Measurements from ENCODE around the gene ADGRL2.

Gene ADGRL2

DNA sequence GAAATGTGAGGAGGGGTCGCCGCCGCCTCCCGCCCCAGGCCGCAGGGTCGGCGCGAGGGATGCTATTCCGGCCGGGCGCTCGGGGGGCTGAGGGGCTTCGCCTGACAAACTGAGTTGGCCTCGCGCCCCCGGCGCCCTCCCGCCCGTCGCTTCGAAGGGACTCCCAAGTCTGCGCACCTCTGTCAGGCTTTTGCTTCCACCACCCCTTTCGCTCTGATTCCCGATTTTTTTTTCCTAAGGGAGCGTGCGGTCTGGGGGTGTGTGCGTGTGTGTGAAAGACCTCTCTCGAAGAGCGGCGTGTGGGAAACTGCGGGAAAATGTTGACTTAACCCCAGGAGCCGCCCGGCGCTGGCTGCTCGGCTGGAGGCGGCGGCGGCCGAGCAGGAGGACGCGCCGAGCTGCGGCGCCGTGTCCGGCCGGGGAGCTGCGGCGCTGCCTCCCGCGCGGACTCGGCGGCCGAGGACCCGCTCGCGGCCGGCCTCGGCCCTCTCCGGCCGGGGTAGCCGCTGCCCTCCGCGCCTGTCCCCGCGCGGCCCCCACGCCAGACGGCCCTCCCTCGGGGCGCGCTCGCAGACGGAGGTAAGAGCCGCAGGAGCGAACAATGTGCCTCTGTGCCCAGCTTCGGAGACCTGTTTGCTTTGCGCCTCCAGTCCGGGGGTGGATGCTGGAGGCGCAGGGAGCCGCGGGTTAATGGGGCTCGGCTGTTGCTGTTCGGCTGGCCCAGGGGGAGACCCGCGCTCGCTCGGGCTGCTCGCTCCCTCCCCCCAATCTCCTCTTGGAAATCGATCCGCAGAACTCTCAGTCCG lies 1.1 kb downstream of the ADGRL2 start:
- Mint-ChIP-seq H3K4me1 (ENCODE audit: low read depth) (peaks cover 11% of the 10 kb centered on the region), H3K27ac (no peak overlapping the region), H3K27me3 (peaks cover 55% of the 10 kb centered on the region), H3K4me3 (no peak overlapping the region), H3K9me3 (no peaks in the 10 kb centered on the region), H3K36me3 (ENCODE audit: low read depth) (peaks cover 4% of the 10 kb centered on the region)

DNA sequence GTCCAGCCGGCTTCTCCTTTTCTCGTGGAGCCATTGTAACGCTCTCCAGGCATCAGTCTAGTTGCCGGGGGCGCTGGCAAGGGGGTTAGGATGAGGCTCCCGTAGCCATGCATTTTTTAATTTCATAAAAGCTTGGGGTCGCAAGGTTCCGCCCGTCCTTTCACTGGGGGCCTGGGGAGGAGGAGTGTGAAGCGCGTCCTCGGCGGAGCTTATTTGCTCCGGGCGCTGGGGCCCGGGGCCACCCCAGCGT lies 1.6 kb downstream of the ADGRL2 start:
- H3K36me3 Mint-ChIP-seq (ENCODE audit: low read depth) = peaks cover 4% of the 10 kb centered on the region
- H3K9me3 Mint-ChIP-seq = no peaks in the 10 kb centered on the region
- no peak overlapping the region for H3K4me3 Mint-ChIP-seq
- no peak overlapping the region for H3K27ac Mint-ChIP-seq
- peaks cover 55% of the 10 kb centered on the region for H3K27me3 Mint-ChIP-seq
- H3K4me1 Mint-ChIP-seq (ENCODE audit: low read depth) = peaks cover 11% of the 10 kb centered on the region

DNA sequence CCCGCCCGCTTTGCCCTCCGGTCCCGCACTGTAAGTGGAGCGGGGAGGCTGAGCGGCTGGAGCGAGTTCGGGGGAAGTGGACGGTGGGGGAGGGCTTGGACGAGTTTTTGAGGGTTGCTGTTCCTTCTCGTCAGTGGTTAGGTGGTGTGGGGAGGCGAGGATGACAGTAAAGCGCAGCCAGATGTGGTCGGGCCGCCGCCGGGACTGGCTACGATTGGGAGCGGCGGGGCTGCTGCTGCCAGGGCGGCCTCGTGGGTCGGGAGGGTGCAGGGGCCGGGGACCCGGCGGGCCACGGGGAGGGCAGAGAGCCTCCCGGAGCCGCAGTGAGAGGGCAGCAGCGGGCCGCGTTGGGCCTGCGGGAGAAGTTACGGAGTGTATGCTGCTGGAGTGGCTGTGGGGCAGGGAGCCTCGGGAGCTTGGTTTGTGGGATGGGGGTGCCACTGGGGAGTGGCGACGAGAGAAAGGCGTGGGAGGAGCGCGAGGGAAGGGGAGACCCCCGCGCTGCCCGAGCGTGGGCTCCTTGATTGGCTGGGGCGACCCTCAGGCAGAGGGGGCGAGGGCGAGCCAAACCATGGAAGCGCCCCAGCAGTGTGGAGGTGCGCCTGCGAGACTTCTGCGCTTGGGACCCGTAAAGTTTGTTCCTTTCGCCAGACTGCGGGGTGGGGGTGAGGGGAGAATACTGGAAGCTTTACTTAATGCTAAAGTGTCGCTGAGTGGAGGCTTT lies 2.1 kb downstream of the ADGRL2 start:
- peaks cover 4% of the 10 kb centered on the region for H3K36me3 Mint-ChIP-seq (ENCODE audit: low read depth)
- no peak overlapping the region for H3K27ac Mint-ChIP-seq
- H3K4me3 Mint-ChIP-seq = no peak overlapping the region
- H3K27me3 Mint-ChIP-seq = peaks cover 55% of the 10 kb centered on the region
- no peaks in the 10 kb centered on the region for H3K9me3 Mint-ChIP-seq
- H3K4me1 Mint-ChIP-seq (ENCODE audit: low read depth) = peaks cover 11% of the 10 kb centered on the region

DNA sequence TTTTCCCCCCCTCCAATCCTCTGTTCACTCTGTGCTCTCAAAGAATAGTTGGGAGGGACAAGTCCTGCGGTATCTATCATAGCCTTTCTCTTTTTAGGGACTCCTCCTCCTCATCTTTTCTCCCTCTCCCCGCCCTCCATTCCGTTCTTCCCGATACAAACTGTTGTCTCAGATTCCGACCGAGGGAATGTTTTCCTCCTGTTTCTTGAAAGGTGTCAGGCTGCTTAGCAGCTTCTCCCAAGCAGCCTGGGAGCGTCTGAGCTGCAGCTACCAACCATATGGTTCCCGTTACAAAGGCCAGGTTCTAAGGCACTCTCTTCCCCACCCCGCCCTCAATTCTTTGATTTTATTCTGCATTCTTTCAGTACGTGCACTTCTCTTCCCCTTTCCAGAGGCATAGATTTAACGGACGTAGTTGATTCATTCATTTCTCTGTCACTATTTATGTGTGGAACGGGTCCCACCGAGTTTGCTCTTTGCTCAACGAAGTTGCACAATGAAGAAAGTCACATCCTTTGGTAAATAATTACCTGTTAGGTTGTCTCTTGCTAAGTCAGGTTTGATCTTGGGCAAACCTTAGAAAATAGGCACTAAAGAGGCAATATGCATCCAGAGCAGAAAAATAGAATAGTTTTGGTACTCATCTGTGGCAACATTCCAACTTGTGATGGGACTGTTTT lies 2.8 kb downstream of the ADGRL2 start:
- Mint-ChIP-seq H3K36me3 (ENCODE audit: low read depth) (peaks cover 4% of the 10 kb centered on the region), H3K27ac (no peak overlapping the region), H3K9me3 (no peaks in the 10 kb centered on the region), H3K27me3 (peaks cover 52% of the 10 kb centered on the region), H3K4me1 (ENCODE audit: low read depth) (peaks cover 11% of the 10 kb centered on the region), H3K4me3 (no peak overlapping the region)

DNA sequence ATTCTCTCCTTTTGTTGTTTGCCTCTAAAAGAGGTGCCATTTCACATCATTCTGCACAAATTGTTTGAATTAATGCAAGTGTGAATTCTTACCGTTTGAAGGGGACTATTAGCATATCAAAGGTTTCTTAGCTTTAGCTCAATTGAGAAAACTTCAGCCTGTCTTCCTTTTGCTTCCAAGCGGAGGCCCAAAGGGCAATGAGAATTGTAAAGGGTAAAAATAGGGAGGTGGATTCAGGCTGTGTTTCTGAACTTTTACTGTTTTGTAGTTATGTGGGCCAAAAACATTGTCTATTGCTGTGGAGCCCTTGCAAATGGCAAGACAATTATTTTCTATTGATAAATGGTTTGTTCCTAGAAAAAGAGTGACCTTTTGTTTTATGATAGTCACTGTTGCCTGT lies 3.6 kb downstream of the ADGRL2 start:
- Mint-ChIP-seq H3K36me3 (ENCODE audit: low read depth) (peaks cover 4% of the 10 kb centered on the region), H3K27ac (no peak overlapping the region), H3K4me3 (no peak overlapping the region), H3K4me1 (ENCODE audit: low read depth) (peaks cover 11% of the 10 kb centered on the region), H3K27me3 (peaks cover 44% of the 10 kb centered on the region), H3K9me3 (no peaks in the 10 kb centered on the region)

DNA sequence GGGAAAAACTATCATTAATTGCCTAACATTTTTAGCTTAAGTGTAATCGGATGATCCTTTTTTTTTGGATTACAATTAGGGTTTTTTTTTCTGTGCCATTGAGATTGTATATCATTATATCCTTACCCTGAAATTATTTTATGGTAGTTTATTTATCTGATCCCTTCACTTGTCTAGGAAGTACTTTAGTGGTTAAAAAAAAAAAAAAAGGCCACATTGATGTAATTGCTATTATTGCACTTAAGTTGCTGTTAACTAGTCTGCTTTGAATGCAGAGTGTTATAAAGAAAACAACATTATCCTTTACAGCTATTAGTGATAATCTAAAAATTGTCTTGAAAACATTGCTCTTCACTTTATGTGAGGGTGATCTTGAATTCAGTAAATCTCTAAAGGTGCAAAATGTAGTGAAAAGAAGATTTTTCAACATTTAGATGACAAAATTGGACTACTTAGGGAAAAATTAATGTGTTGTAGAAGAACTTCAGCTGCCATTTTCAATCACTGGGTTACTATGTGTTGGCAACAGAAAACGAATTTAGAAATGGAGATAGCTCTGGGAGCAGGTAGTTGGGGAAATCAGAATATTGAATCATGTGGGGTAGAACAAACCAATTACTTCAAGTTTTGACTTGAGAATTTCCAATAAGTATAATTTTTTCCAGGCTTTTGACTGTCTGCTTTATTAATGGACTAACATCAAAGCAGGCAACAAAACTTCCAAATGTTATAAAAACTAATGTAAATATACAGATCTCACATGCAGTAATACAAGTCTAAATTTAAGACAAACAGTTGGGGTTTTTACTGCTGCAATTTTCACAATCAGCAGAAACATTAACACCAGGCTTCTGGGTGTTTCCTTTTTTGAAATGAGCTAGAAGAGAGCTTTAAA lies 5.0 kb downstream of the ADGRL2 start:
- Mint-ChIP-seq H3K4me1 (ENCODE audit: low read depth) (peaks cover 7% of the 10 kb centered on the region), H3K27ac (no peak overlapping the region), H3K4me3 (no peak overlapping the region), H3K27me3 (peaks cover 34% of the 10 kb centered on the region), H3K9me3 (no peaks in the 10 kb centered on the region), H3K36me3 (ENCODE audit: low read depth) (peaks cover 4% of the 10 kb centered on the region)

DNA sequence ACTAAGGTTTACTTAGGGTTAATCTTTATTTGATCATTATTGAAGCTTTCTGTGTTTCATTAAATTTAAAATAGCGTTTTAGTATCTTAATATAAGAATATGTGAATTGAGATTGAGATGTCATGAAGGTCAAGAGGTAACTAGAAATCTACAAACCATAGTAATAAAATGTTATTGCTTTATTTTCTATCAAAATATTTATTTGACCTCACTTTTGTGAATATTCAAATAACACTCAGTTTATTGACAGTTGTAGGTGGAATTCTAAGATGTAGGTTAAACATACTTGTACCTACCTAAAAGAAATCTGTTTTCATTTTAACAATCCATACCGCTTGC lies 5.7 kb downstream of the ADGRL2 start:
- Mint-ChIP-seq H3K4me1 (ENCODE audit: low read depth) (peaks cover 3% of the 10 kb centered on the region), H3K36me3 (ENCODE audit: low read depth) (peaks cover 4% of the 10 kb centered on the region), H3K4me3 (no peak overlapping the region), H3K9me3 (no peaks in the 10 kb centered on the region), H3K27ac (no peak overlapping the region), H3K27me3 (peaks cover 30% of the 10 kb centered on the region)

DNA sequence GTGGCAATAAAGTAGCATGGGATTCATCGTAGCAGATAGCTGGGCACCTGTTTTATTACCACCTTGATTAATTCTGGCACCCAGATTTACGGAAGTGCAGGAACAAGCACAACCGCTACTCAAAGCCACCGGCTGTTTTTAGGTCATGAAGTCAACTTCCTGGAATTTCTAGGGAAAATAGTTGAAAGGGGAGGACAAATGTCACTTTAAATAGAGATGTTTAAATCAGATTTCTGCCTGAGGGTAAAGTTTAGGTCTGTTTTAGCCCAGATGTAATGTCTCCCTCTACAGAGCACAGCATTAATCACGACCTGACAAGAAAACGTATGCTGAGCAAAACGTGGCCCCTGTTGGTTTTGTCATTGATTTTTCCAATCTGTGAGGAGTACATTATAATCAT lies 8.0 kb downstream of the ADGRL2 start:
- Mint-ChIP-seq H3K4me1 (ENCODE audit: low read depth) (no peaks in the 10 kb centered on the region), H3K27ac (no peak overlapping the region), H3K36me3 (ENCODE audit: low read depth) (no peaks in the 10 kb centered on the region), H3K27me3 (peaks cover 15% of the 10 kb centered on the region), H3K9me3 (no peaks in the 10 kb centered on the region), H3K4me3 (no peak overlapping the region)

DNA sequence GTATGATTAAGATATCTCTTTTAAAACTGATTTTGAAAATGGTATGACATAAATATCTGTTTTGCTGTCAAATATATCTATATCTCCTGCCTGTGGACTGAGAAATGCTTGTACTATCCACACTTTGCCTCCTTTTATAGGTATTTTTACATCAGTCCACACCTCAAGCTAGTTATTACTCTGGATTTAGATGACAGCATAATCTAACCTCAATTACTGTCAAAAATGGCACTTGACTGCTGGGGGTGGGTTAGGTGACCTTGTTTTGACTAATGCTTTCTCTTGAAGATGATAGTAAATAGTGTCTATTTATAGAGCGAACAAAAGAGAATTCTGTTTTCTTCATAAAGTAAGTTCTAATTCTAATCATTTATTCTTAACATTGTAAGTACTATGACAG lies 9.1 kb downstream of the ADGRL2 start:
- Mint-ChIP-seq H3K36me3 (ENCODE audit: low read depth) (no peaks in the 10 kb centered on the region), H3K27ac (no peak overlapping the region), H3K4me3 (no peak overlapping the region), H3K27me3 (peaks cover 8% of the 10 kb centered on the region), H3K4me1 (ENCODE audit: low read depth) (no peaks in the 10 kb centered on the region), H3K9me3 (no peaks in the 10 kb centered on the region)

DNA sequence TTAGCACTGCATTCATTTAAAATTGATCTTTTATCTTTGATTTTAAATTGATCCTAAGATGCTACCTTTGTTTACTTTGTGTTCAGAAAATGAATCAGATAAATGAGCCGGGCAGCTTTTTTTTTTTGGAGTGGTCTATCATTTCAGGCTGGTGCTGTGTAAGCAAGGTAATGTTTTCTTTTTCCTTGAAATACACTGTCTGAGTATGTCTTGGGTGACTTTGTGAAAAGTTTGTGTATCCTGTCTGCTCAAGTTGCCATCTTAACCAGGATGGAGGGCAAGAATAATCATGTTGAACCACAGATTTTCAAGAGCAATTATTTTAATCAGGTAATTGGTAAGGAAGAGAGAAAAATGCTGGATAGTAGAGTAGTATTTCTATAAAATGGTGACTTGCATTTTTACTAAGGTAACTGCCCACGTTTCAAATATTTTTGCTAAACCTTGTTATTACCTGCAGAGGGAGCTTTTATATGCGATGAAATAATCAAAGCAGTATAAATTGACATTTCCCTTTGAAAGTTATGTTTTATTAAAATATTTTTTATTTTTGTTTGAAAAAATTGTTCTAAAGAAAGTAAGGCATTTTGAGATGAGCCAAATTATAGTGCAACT lies 11.1 kb downstream of the ADGRL2 start:
- Mint-ChIP-seq H3K27me3 (no peaks in the 10 kb centered on the region), H3K36me3 (ENCODE audit: low read depth) (no peaks in the 10 kb centered on the region)

DNA sequence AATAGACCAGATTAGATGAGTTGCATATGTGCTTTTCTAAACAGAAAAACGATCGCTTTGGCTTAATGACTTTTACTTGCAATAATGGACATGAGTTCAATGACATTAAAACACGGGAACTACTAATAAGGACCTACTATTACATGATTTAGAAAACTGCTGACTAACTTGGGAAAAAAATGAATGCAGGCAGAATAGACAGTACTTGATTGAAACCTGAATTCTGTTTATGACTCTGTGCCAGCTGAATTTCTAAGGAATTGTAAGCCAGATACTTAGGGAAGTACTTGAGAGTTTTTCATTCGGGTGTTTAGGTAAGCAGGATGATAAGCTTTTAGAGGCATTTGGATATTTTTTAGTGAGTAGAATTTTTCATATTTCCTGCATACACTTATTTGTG lies 12.0 kb downstream of the ADGRL2 start:
- no peaks in the 10 kb centered on the region for H3K9me3 Mint-ChIP-seq
- H3K27ac Mint-ChIP-seq = no peak overlapping the region
- no peaks in the 10 kb centered on the region for H3K27me3 Mint-ChIP-seq
- H3K4me3 Mint-ChIP-seq = no peak overlapping the region
- H3K36me3 Mint-ChIP-seq (ENCODE audit: low read depth) = no peaks in the 10 kb centered on the region
- H3K4me1 Mint-ChIP-seq (ENCODE audit: low read depth) = no peaks in the 10 kb centered on the region

More for the DNA sequence above, 11.1 kb downstream of the ADGRL2 start:
- Mint-ChIP-seq H3K27ac (no peak overlapping the region), H3K9me3 (no peaks in the 10 kb centered on the region), H3K4me1 (ENCODE audit: low read depth) (no peaks in the 10 kb centered on the region), H3K4me3 (no peak overlapping the region)

DNA sequence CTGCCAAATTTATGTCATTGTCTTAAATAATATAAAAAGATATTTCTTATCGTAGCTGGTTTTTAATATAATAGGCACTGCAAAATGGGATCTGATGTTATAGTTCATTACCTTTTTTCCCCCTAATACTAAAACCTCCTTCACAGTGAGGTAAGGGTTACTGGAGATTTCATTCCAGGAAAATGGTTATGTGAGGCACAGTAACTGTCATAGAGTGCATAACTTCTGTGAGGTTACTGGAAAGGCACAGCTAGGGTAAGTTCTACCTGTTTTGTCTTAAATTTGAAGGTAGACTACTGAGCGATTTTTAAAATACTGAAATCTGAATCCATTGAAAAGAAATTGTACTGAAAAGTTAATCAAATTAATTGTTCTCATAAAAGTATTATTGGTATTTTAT lies 13.0 kb downstream of the ADGRL2 start:
- H3K4me1 Mint-ChIP-seq (ENCODE audit: low read depth) = no peaks in the 10 kb centered on the region
- no peak overlapping the region for H3K4me3 Mint-ChIP-seq
- no peak overlapping the region for H3K27ac Mint-ChIP-seq
- H3K9me3 Mint-ChIP-seq = no peaks in the 10 kb centered on the region
- H3K27me3 Mint-ChIP-seq = no peaks in the 10 kb centered on the region
- H3K36me3 Mint-ChIP-seq (ENCODE audit: low read depth) = no peaks in the 10 kb centered on the region

DNA sequence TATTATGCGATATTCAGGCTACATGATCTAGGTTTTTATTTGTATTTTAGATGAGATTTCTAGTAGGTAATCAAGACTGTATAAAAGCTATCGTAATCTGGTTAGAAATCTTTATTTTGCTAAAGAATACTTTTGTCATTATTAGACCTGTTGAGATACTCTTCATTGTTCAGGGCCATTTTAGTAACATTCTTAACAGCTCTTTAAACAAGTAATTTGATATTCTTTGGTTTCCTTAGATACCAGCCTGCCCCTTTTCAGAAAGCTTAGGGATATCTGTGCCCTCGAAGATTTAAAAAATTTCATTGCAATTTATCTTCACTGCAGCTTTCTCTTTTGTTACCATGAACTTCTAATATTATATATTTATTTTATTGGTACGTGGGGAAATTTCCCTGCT lies 18.9 kb downstream of the ADGRL2 start:
- Mint-ChIP-seq H3K27me3 (no peaks in the 10 kb centered on the region), H3K36me3 (ENCODE audit: low read depth) (no peaks in the 10 kb centered on the region), H3K4me3 (no peak overlapping the region), H3K4me1 (ENCODE audit: low read depth) (no peaks in the 10 kb centered on the region), H3K9me3 (no peaks in the 10 kb centered on the region), H3K27ac (no peak overlapping the region)

DNA sequence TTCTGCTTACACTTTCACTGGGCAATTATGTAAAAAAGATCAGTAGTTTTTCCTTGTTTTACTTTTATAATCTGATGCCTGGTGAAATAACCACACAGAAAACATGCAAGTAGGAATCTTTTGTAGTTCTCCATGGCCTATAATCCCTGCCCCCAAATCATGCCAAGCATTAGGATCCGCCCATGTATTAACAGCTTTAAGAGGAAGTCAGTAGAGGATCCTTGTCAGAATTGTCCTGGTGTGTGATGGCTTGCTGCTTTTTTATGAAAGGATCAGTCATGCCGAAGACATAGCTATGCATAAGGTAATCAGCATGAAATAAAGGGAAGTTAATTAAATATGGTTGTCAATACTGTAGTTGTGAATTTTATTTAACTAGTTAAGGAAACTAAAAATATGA lies 20.0 kb downstream of the ADGRL2 start:
- Mint-ChIP-seq H3K4me1 (ENCODE audit: low read depth) (no peaks in the 10 kb centered on the region), H3K36me3 (ENCODE audit: low read depth) (no peaks in the 10 kb centered on the region), H3K9me3 (no peaks in the 10 kb centered on the region), H3K4me3 (no peak overlapping the region), H3K27me3 (no peaks in the 10 kb centered on the region), H3K27ac (no peak overlapping the region)

Measured in stimulated activated naive CD8-positive, alpha-beta T cell treated with anti-CD3 and anti-CD28 coated beads, Interleukin-15, Interleukin-2, amounts not matched to agents 100 ng/mL and 50 ng/mL, for 24 hours (primary cell).